ENCODE results near the gene ZFP57.

GRCh38 chr6:29667158-29667557 is 13.8 kb downstream of the ZFP57 start:
- TF ChIP-seq, protein P1, sequence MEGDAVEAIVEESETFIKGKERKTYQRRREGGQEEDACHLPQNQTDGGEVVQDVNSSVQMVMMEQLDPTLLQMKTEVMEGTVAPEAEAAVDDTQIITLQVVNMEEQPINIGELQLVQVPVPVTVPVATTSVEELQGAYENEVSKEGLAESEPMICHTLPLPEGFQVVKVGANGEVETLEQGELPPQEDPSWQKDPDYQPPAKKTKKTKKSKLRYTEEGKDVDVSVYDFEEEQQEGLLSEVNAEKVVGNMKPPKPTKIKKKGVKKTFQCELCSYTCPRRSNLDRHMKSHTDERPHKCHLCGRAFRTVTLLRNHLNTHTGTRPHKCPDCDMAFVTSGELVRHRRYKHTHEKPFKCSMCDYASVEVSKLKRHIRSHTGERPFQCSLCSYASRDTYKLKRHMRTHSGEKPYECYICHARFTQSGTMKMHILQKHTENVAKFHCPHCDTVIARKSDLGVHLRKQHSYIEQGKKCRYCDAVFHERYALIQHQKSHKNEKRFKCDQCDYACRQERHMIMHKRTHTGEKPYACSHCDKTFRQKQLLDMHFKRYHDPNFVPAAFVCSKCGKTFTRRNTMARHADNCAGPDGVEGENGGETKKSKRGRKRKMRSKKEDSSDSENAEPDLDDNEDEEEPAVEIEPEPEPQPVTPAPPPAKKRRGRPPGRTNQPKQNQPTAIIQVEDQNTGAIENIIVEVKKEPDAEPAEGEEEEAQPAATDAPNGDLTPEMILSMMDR (IDR thresholded peaks at IDR 0.05; ENCODE audit: insufficient read depth, low read length, poor library complexity, severe bottlenecking): no peak
- no peak for TF ChIP-seq EZH2phosphoT487 (conservative IDR thresholded peaks at IDR 0.05; ENCODE audit: low read length)
